Liver (tissue), 9 donors: ENCODE data around the gene GPR146. TPM values are rescaled to one million over a fixed set of nuclear protein-coding genes. Genes with fewer than 3 reads are reported as not detected.

Experiments used
- DNase-seq: peaks from one replicate; pipeline ENCODE4 v3.0.0-alpha.2; 2017; ENCODE audit warnings: low spot score
- H3K27ac ChIP-seq, 2 donors: one replicate each; pipeline ENCODE4 v1.7.0; 2013; ENCODE audit warnings: inconsistent platforms in 2 of 2, low read length in 2 of 2, control low read depth in 1 of 2, low read depth in 1 of 2, mild to moderate bottlenecking in 1 of 2
- H3K27me3 ChIP-seq, 4 donors: one replicate each; pipeline versions ENCODE4 v1.6.1 to v1.7.0; 2013; ENCODE audit warnings: low read length in 3 of 4, inconsistent platforms in 1 of 4, mild to moderate bottlenecking in 1 of 4, moderate library complexity in 1 of 4; ENCODE audit not compliant: control insufficient read depth in 4 of 4, insufficient read depth in 4 of 4
- H3K36me3 ChIP-seq, 4 donors: one replicate each; pipeline versions ENCODE4 v1.6.1 to v1.7.0; 2013; ENCODE audit warnings: low read length in 3 of 4, mild to moderate bottlenecking in 3 of 4, low read depth in 1 of 4, moderate library complexity in 1 of 4; ENCODE audit not compliant: control insufficient read depth in 4 of 4, insufficient read depth in 3 of 4
- H3K4me1 ChIP-seq, 4 donors: one replicate each; pipeline versions ENCODE4 v1.6.1 to v1.7.0; 2013; ENCODE audit warnings: low read length in 3 of 4, mild to moderate bottlenecking in 3 of 4, moderate library complexity in 1 of 4; ENCODE audit not compliant: control insufficient read depth in 4 of 4, insufficient read depth in 4 of 4
- H3K4me3 ChIP-seq, 3 donors: one replicate each; pipeline versions ENCODE4 v1.6.1 to v1.7.0; 2013; ENCODE audit warnings: low read length in 3 of 3, control low read depth in 1 of 3, low read depth in 1 of 3, mild to moderate bottlenecking in 1 of 3
- H3K9ac ChIP-seq, 2 donors: one replicate each; pipeline ENCODE4 v1.7.0; 2013; ENCODE audit warnings: low read length in 2 of 2, mild to moderate bottlenecking in 2 of 2, moderate library complexity in 2 of 2, control low read depth in 1 of 2, low read depth in 1 of 2
- H3K9me3 ChIP-seq, 4 donors: one replicate each; pipeline versions ENCODE4 v1.6.1 to v1.7.0; 2013; ENCODE audit warnings: low read length in 3 of 4; ENCODE audit not compliant: control insufficient read depth in 4 of 4
- FOXA2 ChIP-seq: IDR thresholded peaks from 2 replicates; pipeline ENCODE4 v1.6.1; 2016; ENCODE audit warnings: antibody characterized with exemption
- HNF4G ChIP-seq: IDR thresholded peaks from 2 replicates; pipeline ENCODE4 v1.6.1; 2016; ENCODE audit warnings: antibody characterized with exemption
- JUND ChIP-seq, 2 donors: IDR thresholded peaks; 2 replicates each; pipeline ENCODE4 v1.6.1; 2016; ENCODE audit warnings: antibody characterized with exemption in 2 of 2
- NR2F2 ChIP-seq: IDR thresholded peaks from 2 replicates; pipeline ENCODE4 v1.6.1; 2016; ENCODE audit warnings: antibody characterized with exemption
- RAD21 ChIP-seq, 2 donors: IDR thresholded peaks; 2 replicates each; pipeline ENCODE4 v1.6.1; 2016; ENCODE audit warnings: antibody characterized with exemption in 2 of 2, mild to moderate bottlenecking in 2 of 2
- RXRA ChIP-seq, 2 donors: IDR thresholded peaks; 2 replicates each; pipeline ENCODE4 v1.6.1; 2017 to 2018; ENCODE audit warnings: antibody characterized with exemption in 2 of 2, mild to moderate bottlenecking in 1 of 2
- SP1 ChIP-seq: IDR thresholded peaks from 2 replicates; pipeline ENCODE4 v1.6.1; 2018; ENCODE audit warnings: antibody characterized with exemption, mild to moderate bottlenecking
- TAF1 ChIP-seq: conservative IDR thresholded peaks from 2 replicates; pipeline ENCODE4 v1.6.1; 2016; ENCODE audit warnings: antibody characterized with exemption, mild to moderate bottlenecking
- YY1 ChIP-seq: IDR thresholded peaks from 2 replicates; pipeline ENCODE4 v1.6.1; 2016; ENCODE audit warnings: antibody characterized with exemption, mild to moderate bottlenecking
- WGBS: extraction: QIAGEN DNeasy Blood & Tissue Kit; methylation state at CpG from one replicate; pipeline ENCODE4 v1.1.7; 2013; 5-methylcytosine and 5-hydroxymethylcytosine counted together
- polyA plus RNA-seq, 2 donors: library from polyadenylated mRNA; stranded (reverse) in 1 of 2; unstranded in 1 of 2; fragments of 200-250 nt in 1 of 2; fragments of >200 nt in 1 of 2; fragmentation: Nextera tagmentation in 1 of 2; extraction: Ambion mirVana in 1 of 2; gene quantifications; one replicate each; pipeline versions ENCODE4 v1.2.1 to v1.2.3, GENCODE V29; 2013 to 2015
- total RNA-seq, 2 donors: library from RNA; depleted of rRNA; stranded (reverse); fragments of >200 nt; gene quantifications; one replicate each; pipeline ENCODE4 v1.2.3, GENCODE V29; 2014
- TF ChIP-seq, protein P1 (sequence below): IDR thresholded peaks from 2 replicates; pipeline ENCODE4 v1.6.1; 2016; ENCODE audit warnings: antibody characterized with exemption
- TF ChIP-seq, protein P2 (sequence below): IDR thresholded peaks from 2 replicates; pipeline ENCODE4 v1.6.1; 2016; ENCODE audit warnings: antibody characterized with exemption
- donor health status: healthy.
- donor health status: healthy.
- donor health status: healthy.
- donor health status: healthy.
- donor health status: healthy.

Gene GPR146
- total and polyA plus RNA-seq, 4 donors: 15.5 to 33.5 (median 26.7) TPM

DNA sequence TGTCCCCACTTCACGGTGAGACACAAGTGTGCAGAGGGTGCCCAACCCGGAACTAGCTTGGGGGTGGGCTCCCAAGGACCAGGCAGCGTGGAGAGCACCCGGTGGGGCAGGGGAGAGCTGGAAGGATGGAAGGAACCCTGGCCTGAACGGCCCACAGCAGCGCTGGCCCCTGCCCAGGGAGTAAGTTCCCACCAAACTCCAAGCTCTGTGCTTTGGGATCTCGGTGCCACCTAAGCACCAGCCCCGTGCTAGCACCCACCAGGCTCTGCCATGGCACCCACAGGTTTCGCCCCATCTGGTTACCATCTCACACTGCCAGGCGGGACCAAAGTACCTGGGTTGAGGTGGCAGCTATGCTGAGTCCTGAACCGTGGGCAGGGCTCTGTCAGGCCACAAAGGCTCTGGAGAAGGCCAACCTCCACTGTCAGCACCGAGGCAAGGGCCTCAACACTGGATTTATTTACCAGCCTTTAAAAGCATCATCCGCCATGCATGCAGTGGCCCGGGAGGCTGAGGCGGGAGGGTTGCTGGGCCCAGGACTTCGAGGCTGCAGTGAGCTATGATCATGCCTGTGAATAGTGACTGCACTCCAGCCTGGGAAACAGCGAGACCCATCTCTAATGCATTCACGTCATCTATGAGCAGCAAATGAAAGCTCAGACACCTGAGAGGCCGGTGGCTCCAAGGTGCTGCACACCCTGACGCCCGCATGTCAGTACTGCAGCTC, 59.6 kb downstream of the GPR146 start:
- Histone ChIP-seq H3K4me1 (peaks cover 12 to 35% (median 24%) of the 10 kb centered on the region in 4 donors), H3K4me3 (no peak overlapping the region), H3K27me3 (no peaks in the 10 kb centered on the region), H3K9me3 (no peaks in the 10 kb centered on the region), H3K27ac (peak overlapping the region; percentile 64 to 84), H3K9ac (no peak overlapping the region), H3K36me3 (no peaks in the 10 kb centered on the region)
- DNase-seq: no peak
- TF ChIP-seq HNF4G: no peak
- TF ChIP-seq, protein P1, sequence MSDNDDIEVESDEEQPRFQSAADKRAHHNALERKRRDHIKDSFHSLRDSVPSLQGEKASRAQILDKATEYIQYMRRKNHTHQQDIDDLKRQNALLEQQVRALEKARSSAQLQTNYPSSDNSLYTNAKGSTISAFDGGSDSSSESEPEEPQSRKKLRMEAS: no peak
- TF ChIP-seq NR2F2: no peak
- WGBS: 96% methylated on average over 21 of the region's 21 CpGs

DNA sequence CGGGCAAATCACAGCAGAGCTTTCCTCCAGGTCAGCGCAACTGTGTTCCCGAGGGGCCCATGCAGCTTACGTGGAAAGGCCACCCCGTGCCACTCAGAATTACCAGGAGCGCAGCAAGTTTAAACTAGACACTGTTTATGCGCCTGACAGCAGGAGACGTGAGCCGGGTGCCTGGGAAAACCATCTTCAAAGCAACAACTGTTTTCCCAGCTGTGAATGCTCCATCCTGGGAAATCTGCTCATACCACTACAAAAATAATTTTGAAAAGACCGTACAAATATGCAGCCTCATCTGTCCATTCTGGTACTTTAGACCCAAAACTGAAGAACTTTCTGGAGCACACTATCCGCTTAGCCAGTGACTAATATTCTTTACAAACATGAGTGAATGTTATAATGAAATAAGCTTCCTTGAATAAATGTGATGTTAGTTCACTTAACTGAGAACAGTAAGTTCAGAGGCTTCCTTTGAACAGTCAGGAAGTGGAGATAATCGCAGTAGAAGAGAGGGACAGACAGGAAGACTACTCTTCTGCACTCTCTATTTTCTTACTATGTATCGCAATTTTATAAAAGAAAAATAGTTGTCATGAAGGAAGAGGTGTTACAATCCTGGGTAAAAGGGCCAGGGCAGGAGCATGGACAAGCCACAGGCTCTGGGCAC, 60.3 kb downstream of the GPR146 start:
- H3K36me3 ChIP-seq: no peaks in the 10 kb centered on the region
- H3K9me3 ChIP-seq: no peaks in the 10 kb centered on the region
- DNase-seq: no peak
- H3K27ac ChIP-seq: no peak overlapping the region
- H3K4me1 ChIP-seq: peaks cover 12 to 35% (median 24%) of the 10 kb centered on the region in 4 donors
- H3K9ac ChIP-seq: no peak overlapping the region
- no peaks in the 10 kb centered on the region for H3K27me3 ChIP-seq
- no peak overlapping the region for H3K4me3 ChIP-seq
- WGBS: 92% methylated on average over 13 of the region's 13 CpGs
- no peak for TF ChIP-seq YY1
- no peak for TF ChIP-seq FOXA2
- no peak for TF ChIP-seq HNF4G
- TF ChIP-seq NR2F2: no peak
- no peak for TF ChIP-seq JUND (IDR thresholded peaks at IDR 0.05)
- TF ChIP-seq RAD21 (IDR thresholded peaks at IDR 0.05): no peak

DNA sequence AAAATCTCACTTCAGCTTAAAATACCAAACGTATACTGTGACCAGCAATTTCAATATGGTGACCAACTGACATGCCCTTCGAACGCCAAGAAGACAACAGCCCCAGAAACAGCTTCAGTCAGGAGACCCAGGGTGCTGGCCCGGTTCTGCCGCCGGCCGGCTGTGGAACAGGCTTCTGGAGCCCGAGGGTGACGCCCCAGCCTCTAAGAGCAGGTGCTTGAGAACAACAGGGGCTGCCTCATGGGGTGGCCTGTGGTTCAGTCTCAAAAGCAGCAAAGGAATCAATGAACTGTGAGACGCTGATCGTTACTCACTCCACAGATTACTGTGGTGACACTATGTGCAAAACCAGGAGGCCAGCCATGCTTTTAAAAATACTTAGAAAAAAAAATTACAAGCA, 60.8 kb downstream of the GPR146 start:
- no peaks in the 10 kb centered on the region for H3K36me3 ChIP-seq
- no peak overlapping the region for H3K4me3 ChIP-seq
- no peak overlapping the region for H3K27ac ChIP-seq
- H3K27me3 ChIP-seq: no peaks in the 10 kb centered on the region
- no peak for DNase-seq
- no peak for TF ChIP-seq TAF1
- TF ChIP-seq, protein P2, sequence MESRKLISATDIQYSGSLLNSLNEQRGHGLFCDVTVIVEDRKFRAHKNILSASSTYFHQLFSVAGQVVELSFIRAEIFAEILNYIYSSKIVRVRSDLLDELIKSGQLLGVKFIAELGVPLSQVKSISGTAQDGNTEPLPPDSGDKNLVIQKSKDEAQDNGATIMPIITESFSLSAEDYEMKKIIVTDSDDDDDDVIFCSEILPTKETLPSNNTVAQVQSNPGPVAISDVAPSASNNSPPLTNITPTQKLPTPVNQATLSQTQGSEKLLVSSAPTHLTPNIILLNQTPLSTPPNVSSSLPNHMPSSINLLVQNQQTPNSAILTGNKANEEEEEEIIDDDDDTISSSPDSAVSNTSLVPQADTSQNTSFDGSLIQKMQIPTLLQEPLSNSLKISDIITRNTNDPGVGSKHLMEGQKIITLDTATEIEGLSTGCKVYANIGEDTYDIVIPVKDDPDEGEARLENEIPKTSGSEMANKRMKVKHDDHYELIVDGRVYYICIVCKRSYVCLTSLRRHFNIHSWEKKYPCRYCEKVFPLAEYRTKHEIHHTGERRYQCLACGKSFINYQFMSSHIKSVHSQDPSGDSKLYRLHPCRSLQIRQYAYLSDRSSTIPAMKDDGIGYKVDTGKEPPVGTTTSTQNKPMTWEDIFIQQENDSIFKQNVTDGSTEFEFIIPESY: no peak
- TF ChIP-seq SP1: no peak
- TF ChIP-seq RXRA (IDR thresholded peaks at IDR 0.05): no peak
- H3K4me1 ChIP-seq: peaks cover 12 to 32% (median 23%) of the 10 kb centered on the region in 4 donors
- H3K9me3 ChIP-seq: no peaks in the 10 kb centered on the region
- H3K9ac ChIP-seq: no peak overlapping the region
- 96% methylated on average over 11 of the region's 11 CpGs for WGBS
